Subcutaneous adipose tissue (tissue), 4 donors: Measurements from ENCODE around the gene KHDC3L. TPM values are rescaled to one million over a fixed set of nuclear protein-coding genes. Genes with fewer than 3 reads are reported as not detected.

ENCODE experiments used
- CTCF ChIP-seq: fragments of 450-650 bp; IDR thresholded peaks from one replicate; pipeline ENCODE4 v1.5.1; 2016; ENCODE audit warnings: low read depth, mild to moderate bottlenecking, control low read depth, antibody characterized with exemption, moderate library complexity
- small RNA-seq: library from RNA; depleted of rRNA; stranded (forward); fragments of <200 nt; gene quantifications from one replicate; pipeline ENCODE3, GENCODE V24; 2016
- total RNA-seq, 4 donors: library from RNA; depleted of rRNA; stranded (reverse); fragments of >200 nt; gene quantifications; one replicate each; pipeline ENCODE4 v1.1.0, GENCODE V29; 2016

Gene KHDC3L
- total RNA-seq, 4 donors from 2014 or later: not detected

- TF ChIP-seq CTCF: no peak
These were observed 46.9 kb downstream of the KHDC3L start for GRCh38 chr6:73409395-73409794.

- TF ChIP-seq CTCF: no peak
These were observed 50.6 kb downstream of the KHDC3L start for GRCh38 chr6:73413102-73413501.

Small RNA genes lying within 50 kb of the gene (small RNA-seq; reads per million reads assigned to genes)
- gene RPL39P3: not detected

Other genes starting within 250 kb of the KHDC3L start
- not detected for gene KHDC1L, start 137.2 kb upstream of the KHDC3L start, total RNA-seq
- gene KHDC1, start 99.5 kb upstream of the KHDC3L start, total RNA-seq: 1 to 10 TPM in 1 of 4 donors, under 1 TPM in 3; 0.34 to 1.7 (median 0.77) TPM
- gene DPPA5, start 8.4 kb upstream of the KHDC3L start, total RNA-seq: not detected
- gene OOEP, start 7.2 kb downstream of the KHDC3L start, total RNA-seq: not detected
- 1 to 10 TPM in 3 of 4 donors, under 1 TPM in 1; 0.98 to 3.2 (median 2.2) TPM for gene DDX43, start 32.2 kb downstream of the KHDC3L start, total RNA-seq
- gene CGAS, start 89.6 kb downstream of the KHDC3L start, total RNA-seq: 1 to 10 TPM; 3.0 to 6.1 (median 5.1) TPM
- 10 to 100 TPM; 18.1 to 22.1 (median 18.6) TPM for gene MTO1, start 99.1 kb downstream of the KHDC3L start, total RNA-seq
- over 10,000 TPM in 1 of 4 donors, 1,000 to 10,000 TPM in 3; 7,676 to 11,568 (median 9,241) TPM for gene EEF1A1, start 158.4 kb downstream of the KHDC3L start, total RNA-seq